ENCODE data around the gene BEST1. TPM values are rescaled to one million over a fixed set of nuclear protein-coding genes. Genes with fewer than 3 reads are reported as not detected.

Gene BEST1
- total RNA-seq, 4 donors from 2014 or later = 0.40 to 3.7 (median 2.6) TPM

DNA sequence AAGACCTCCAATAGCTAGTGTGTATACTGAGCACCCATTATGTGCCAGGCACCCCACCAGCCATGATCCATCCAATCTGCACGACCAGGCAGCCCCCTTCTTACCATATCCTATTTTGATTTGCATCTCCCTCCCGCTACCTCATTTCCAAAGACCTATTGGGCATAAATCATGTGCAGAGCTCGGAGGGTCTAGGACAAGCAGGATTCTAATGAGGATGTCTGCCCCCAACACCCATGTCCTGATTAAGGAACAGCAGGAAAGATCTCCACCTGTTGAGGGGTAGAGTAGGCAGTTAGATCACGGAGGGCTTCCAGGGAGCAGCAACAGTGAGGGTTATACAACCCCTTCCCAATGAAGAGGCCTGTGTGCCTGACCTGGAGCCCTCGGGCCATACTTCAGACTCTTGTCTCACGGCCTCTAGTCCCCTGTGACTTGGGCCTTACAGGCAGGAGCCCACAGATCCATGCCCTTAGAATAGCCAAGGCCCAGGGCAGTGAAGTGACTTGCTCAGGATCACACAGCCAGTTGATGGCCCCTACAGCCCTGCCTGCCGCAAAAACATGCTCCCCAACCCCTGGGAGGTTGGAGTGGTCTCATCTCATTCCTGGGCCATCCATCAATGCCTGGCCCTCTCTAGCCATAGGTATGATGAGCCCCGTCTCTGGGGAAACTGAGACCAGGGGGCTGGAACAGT is 36.3 kb upstream of the BEST1 start:
- H3K4me1 ChIP-seq = peaks cover 0 to 41% (median 11%) of the 10 kb centered on the region in 4 donors
- no peak overlapping the region for H3K4me3 ChIP-seq
- H3K36me3 ChIP-seq = no peaks in the 10 kb centered on the region
- no peaks in the 10 kb centered on the region for H3K9me3 ChIP-seq
- no peak overlapping the region for H3K27ac ChIP-seq
- intact Hi-C loops (cut with DNase I; ENCODE audit: low total_unique reads) (no loop called here), in situ Hi-C loops (cut with MboI; ENCODE audit: low pct_ligation_motif_present in 1 of 4, low pct_unique_long_range_greater_than_20kb in 1 of 4, low sequenced_read_pairs in 3 of 4) (no loop called here)
- H3K27me3 ChIP-seq = peaks cover 25% of the 10 kb centered on the region
- no peak for DNase-seq
- 77% methylated on average over 8 of the region's 8 CpGs; no CpG with 5 or more reads in 1 of the 2 donors for WGBS, 2 donors (ENCODE audit: low coverage in 1 of 2)
- TF ChIP-seq POLR2A (IDR thresholded peaks at IDR 0.05) = no peak
- TF ChIP-seq, protein P1, sequence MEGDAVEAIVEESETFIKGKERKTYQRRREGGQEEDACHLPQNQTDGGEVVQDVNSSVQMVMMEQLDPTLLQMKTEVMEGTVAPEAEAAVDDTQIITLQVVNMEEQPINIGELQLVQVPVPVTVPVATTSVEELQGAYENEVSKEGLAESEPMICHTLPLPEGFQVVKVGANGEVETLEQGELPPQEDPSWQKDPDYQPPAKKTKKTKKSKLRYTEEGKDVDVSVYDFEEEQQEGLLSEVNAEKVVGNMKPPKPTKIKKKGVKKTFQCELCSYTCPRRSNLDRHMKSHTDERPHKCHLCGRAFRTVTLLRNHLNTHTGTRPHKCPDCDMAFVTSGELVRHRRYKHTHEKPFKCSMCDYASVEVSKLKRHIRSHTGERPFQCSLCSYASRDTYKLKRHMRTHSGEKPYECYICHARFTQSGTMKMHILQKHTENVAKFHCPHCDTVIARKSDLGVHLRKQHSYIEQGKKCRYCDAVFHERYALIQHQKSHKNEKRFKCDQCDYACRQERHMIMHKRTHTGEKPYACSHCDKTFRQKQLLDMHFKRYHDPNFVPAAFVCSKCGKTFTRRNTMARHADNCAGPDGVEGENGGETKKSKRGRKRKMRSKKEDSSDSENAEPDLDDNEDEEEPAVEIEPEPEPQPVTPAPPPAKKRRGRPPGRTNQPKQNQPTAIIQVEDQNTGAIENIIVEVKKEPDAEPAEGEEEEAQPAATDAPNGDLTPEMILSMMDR (IDR thresholded peaks at IDR 0.05) = no peak

DNA sequence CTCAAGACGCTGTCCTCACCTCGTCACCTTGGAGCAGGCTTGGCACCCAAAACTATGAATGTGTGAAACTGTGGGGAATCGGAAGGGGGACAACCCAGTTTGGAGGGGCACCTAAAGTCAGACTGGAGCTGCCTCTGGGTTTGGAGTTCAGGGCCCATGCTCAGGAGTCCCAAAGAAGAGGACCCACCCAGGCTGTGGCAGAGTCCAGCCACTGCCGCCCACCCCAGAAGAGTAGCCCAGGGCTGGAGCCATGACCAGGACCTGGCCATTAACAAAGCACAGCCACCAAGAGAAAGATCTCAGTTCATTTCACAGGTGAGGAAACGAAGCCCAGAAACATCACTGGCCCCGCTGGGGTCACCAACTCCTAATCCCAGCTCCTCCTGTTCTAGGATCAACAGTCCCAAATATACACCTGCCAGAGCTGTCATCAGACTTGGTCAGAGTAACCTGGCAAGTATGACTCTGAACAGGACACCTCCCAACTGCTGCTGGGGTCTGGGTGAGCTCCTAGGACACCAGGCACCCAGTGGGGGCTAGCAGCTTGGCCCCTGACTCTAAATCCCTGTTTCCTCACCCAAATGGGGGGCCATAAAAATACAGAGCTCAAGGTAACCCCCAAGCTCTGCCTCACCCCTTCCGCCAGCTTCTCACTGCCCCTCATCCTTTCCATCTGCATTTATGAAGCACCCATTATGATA is 35.5 kb upstream of the BEST1 start:
- 79% methylated on average over 7 of the region's 7 CpGs; no CpG with 5 or more reads in 1 of the 2 donors for WGBS, 2 donors (ENCODE audit: low coverage in 1 of 2)
- in situ Hi-C loops (cut with MboI; ENCODE audit: low pct_ligation_motif_present in 1 of 4, low pct_unique_long_range_greater_than_20kb in 1 of 4, low sequenced_read_pairs in 3 of 4) (no loop called here), intact Hi-C loops (cut with DNase I; ENCODE audit: low total_unique reads) (no loop called here)
- no peaks in the 10 kb centered on the region for H3K36me3 ChIP-seq
- DNase-seq = no peak
- H3K9me3 ChIP-seq = no peaks in the 10 kb centered on the region
- peak overlapping the region in 1 of 4 donors; percentile 23 for H3K27ac ChIP-seq
- peaks cover 33% of the 10 kb centered on the region for H3K27me3 ChIP-seq
- no peak overlapping the region for H3K4me3 ChIP-seq
- H3K4me1 ChIP-seq = peaks cover 0 to 44% (median 11%) of the 10 kb centered on the region in 4 donors
- no peak for TF ChIP-seq EP300 (IDR thresholded peaks at IDR 0.05; ENCODE audit: low read depth)
- TF ChIP-seq POLR2AphosphoS5 (IDR thresholded peaks at IDR 0.05) = no peak
- TF ChIP-seq, protein P1 (IDR thresholded peaks at IDR 0.05) = no peak
- TF ChIP-seq POLR2A (IDR thresholded peaks at IDR 0.05) = no peak

DNA sequence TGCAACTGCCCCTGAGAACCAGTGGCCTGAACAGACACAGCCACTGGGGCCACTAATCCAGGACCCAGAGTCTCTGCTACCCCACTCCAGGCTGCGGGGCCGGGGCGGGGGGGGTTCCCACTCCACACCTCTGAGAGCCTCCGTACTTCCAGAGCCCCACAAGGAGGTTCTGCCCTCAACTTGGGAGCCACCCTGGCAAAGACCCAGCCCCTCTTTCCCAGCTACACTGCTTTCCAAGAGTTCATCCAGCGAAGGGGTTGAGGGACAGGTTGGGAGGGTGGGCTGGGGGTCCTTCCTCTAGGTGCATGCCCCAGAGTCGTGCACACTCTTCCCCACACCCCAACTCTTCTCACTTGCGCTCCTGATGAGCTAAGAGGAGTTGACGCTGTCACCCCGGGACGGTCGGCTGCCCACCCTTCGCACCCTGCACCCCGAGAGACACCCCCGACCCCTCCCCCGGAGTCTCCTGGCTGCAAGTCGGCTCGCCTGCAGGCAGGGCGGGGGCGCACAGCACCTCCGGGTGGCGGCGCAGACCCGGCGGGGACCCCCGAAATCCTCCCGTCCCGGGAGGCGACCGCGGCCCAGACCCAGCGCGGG is 33.3 kb upstream of the BEST1 start:
- in situ Hi-C loops (cut with MboI; ENCODE audit: low pct_ligation_motif_present in 1 of 4, low pct_unique_long_range_greater_than_20kb in 1 of 4, low sequenced_read_pairs in 3 of 4) (no loop called here), intact Hi-C loops (cut with DNase I; ENCODE audit: low total_unique reads) (no loop called here)
- H3K9me3 ChIP-seq = no peaks in the 10 kb centered on the region
- peaks cover 55% of the 10 kb centered on the region for H3K27me3 ChIP-seq
- peak overlapping the region; percentile 43 to 63 (median 56) for H3K4me3 ChIP-seq
- H3K4me1 ChIP-seq = peaks cover 0 to 27% (median 10%) of the 10 kb centered on the region in 4 donors
- peak overlapping the region; percentile 55 to 72 (median 65) for H3K27ac ChIP-seq
- H3K36me3 ChIP-seq = no peaks in the 10 kb centered on the region
- TF ChIP-seq, protein P1 (IDR thresholded peaks at IDR 0.05) = no peak
- TF ChIP-seq POLR2AphosphoS5 (IDR thresholded peaks at IDR 0.05) (no peak), EP300 (IDR thresholded peaks at IDR 0.05; ENCODE audit: low read depth) (no peak), POLR2A (IDR thresholded peaks at IDR 0.05) (no peak)
- 0 to 10% methylated on average over 1 to 12 of the region's 32 CpGs for WGBS, 2 donors (ENCODE audit: low coverage in 1 of 2)
- DNase-seq = no peak
